ENCODE measurements around the gene LRATD1.
A peak's percentile ranks its signal among the peaks of the same experiment; 100 is the strongest.

LRATD1 gene

DNA sequence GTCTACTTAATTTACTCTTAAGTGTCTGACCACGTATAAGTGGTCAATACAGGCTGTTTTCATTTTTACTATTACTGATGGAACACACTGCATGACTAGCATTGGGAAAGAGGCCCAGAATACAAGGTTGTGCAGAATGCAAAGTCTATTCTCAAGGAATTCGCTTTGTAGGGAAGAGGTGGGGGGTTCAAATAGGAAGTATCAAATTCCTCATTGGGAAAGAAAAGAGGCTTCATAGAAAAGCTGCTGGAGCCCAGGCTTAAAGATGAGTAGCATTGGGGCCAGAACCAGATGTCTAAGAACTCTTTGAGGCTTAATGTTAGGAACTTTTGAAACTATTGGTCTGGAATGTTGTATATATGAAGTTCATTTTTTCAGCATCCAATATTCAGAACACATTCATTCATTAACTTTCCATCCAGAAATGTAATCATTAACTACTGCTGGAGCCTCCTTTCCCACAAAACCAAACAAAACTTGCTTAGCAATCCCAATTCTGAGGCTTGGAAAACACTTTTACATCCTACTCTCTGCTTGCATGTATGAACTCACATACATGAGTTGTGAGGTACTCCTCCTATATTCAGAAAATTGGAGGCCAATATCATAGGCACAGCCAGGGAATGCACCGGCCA lies 994 bp upstream of the LRATD1 start:
- TF ChIP-seq CTCF (IDR thresholded peaks at IDR 0.05; ENCODE audit: control extremely low read depth, extremely low read depth, low read depth, missing control alignments), result no peak
- POLR2A ChIA-PET, result no interaction called here
- CTCF ChIA-PET, result no interaction called here
- no peak for DNase-seq (ENCODE audit: extremely low spot score)

GRCh38 chr2:14633061-14633460 lies 544 bp downstream of the LRATD1 start:
- DNase-seq (ENCODE audit: extremely low spot score), result peak; percentile 9
- POLR2A ChIA-PET, result no interaction called here
- TF ChIP-seq CTCF (IDR thresholded peaks at IDR 0.05; ENCODE audit: control extremely low read depth, extremely low read depth, low read depth, missing control alignments), result no peak
- CTCF ChIA-PET, result no interaction called here

GRCh38 chr2:14633461-14634181 lies 1.1 kb downstream of the LRATD1 start:
- peak; percentile 13 for DNase-seq (ENCODE audit: extremely low spot score)
- TF ChIP-seq CTCF (IDR thresholded peaks at IDR 0.05; ENCODE audit: control extremely low read depth, extremely low read depth, low read depth, missing control alignments), result no peak

DNA sequence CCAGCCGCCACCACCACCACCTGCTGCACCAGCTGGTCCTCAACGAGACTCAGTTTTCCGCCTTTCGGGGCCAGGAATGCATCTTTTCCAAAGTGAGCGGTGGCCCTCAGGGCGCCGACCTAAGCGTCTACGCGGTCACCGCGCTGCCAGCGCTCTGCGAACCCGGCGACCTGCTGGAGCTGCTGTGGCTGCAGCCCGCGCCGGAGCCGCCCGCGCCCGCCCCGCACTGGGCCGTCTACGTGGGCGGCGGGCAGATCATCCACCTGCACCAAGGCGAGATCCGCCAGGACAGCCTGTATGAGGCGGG lies 1.6 kb downstream of the LRATD1 start:
- POLR2A ChIA-PET, result no interaction called here

More at GRCh38 chr2:14633461-14634181, 1.1 kb downstream of the LRATD1 start:
- CTCF ChIA-PET, result no interaction called here
- POLR2A ChIA-PET, result no interaction called here

GRCh38 chr2:14634489-14635390 lies 2.2 kb downstream of the LRATD1 start:
- ChIA-PET POLR2A (no interaction called here), CTCF (no interaction called here)
- DNase-seq (ENCODE audit: extremely low spot score), result peak; percentile 64
- TF ChIP-seq CTCF (IDR thresholded peaks at IDR 0.05; ENCODE audit: control extremely low read depth, extremely low read depth, low read depth, missing control alignments), result no peak

More for the DNA sequence above, 1.6 kb downstream of the LRATD1 start:
- no peak for TF ChIP-seq CTCF (IDR thresholded peaks at IDR 0.05; ENCODE audit: control extremely low read depth, extremely low read depth, low read depth, missing control alignments)
- DNase-seq (ENCODE audit: extremely low spot score), result no peak
- CTCF ChIA-PET, result no interaction called here

GRCh38 chr2:14635391-14635871 lies 2.9 kb downstream of the LRATD1 start:
- ChIA-PET CTCF (no interaction called here), POLR2A (no interaction called here)
- DNase-seq (ENCODE audit: extremely low spot score), result peak; percentile 30
- no peak for TF ChIP-seq CTCF (IDR thresholded peaks at IDR 0.05; ENCODE audit: control extremely low read depth, extremely low read depth, low read depth, missing control alignments)

Data from GM10248 (cell line).